ENCODE data around the gene SPA17.

DNA sequence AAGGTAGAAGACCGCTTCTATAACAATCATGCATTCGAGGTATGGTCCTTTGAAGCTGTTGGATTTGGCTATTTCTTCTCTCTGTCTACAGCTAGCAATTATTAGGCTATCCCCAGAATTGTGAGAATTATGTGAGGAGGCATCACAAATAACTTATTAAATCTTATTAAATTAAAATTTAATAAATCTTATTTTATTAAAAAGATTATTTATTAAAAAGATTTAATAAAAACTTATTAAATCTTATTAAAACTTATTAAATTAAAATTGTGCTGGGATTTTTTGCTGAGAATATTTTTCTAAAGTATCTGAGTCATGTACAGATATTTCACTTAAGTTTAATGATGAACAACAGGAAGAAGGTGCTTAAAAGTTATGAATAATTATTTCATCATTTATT is 7.7 kb downstream of the SPA17 start:
- TF ChIP-seq POLR2A (IDR thresholded peaks at IDR 0.05) (no peak), CTCF (IDR thresholded peaks at IDR 0.05) (no peak)
